NCI-H1092 treated with DMSO at 0.1 percent for 48 hours (cell line): ENCODE data around the gene ALDH4A1.
"Not testable (repeated sequence)": the region's sequence is repeated elsewhere in the genome, so short reads cannot be mapped to it uniquely, and the experiment has no call there.

Source experiments
- DNase-seq: peaks from one replicate; lab custom pipeline; 2025; lab: John Stamatoyannopoulos, UW

ALDH4A1 gene

DNA sequence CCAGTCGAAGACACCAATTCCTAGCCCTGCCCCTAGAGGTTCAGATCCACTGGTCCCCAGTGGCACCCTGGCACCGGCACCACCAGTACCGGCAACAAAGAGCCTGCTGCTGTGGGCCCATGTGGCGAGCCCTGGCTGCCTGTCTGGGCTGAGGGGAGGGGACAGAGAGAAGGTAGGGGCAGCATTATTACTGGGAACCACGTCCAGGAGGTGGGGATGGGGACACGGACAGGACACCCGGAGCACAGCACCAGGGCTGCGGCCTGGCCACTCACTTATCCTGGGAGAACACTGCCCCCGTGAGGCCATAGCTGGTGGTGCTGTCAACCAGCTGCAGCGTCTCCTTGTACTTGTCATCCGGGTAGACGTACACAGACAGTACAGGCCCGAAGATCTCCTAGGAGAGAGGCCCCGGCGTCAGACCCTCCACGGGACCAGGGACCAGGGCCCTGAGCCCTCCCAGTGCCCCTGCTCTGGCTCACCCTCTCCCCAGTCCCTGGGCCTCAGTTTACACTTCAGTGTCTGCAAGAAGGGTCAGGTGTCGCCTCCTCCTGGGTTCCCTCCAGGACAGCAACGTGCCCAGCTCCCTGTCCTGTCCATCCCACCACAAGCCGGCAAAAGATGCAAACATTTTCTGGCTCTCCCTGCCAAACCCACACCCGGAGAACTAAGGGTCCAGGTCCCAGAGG, 27.1 kb downstream of the ALDH4A1 start:
- peak; percentile 61 for DNase-seq

DNA sequence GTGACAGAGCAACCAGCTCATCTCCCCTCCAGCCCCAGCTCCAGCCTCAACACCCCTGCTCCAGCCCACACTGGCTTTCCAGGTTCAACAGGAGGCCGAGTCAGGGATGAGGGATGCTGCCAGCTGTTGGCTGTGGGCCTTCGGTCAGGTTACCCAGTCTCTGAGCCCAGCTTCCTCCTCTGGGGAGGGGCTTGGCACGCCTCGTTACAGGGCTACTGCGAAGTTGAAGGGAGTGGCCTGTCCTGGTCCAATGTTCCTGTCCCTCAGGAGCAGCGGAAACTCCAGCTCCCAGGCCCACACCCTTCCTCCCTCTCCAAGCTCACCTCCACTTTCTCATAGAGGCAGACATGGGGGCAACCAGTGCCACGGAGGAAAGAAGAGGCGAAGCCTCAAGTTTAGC, 27.8 kb downstream of the ALDH4A1 start:
- no peak for DNase-seq

DNA sequence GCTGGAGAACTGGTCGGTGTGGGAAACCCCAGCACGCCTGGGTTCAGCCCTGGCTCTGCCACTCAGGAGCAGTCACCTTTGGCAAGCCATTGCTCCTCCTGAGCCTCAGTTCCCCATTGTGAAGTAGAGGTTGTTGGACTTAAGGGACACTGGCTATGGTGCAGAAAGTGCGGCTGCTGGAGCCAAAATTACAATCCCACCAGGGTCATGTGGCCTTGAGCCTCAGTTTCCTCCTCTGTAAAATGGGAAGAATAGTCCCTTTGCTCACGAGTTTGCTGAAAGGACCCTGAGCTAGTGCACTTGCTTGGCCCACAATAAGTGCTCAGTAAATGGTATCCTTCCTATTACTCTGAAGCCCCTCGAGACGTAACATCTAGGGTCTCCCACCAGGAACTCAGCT, 28.3 kb downstream of the ALDH4A1 start:
- DNase-seq: no peak

DNA sequence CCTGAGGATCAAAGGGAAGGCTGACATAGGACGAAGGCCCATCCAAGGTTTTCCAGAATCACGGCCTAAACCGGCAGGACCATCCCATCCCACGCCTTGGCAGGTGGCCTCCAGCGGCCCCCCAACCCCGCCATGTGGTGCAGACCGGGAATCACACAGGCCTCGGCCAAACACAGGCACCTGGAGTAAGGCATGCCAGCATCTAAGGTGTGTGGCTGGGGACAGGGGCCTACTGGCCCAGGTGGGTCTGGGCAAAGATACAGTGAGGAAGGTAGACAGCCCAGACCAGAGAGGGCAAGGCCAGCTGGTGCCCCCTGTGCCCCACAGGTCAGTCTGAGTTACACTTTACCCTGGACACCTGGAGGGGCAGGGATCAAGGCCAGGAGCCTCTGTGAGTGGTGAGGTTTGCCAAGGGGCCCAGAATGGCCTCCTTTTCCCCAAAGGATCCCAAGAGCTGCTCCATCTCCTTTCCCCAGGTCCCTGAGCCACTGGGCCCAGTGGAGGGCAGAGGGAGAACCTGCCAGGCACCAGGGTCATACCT, 30.2 kb downstream of the ALDH4A1 start:
- DNase-seq: no peak

DNA sequence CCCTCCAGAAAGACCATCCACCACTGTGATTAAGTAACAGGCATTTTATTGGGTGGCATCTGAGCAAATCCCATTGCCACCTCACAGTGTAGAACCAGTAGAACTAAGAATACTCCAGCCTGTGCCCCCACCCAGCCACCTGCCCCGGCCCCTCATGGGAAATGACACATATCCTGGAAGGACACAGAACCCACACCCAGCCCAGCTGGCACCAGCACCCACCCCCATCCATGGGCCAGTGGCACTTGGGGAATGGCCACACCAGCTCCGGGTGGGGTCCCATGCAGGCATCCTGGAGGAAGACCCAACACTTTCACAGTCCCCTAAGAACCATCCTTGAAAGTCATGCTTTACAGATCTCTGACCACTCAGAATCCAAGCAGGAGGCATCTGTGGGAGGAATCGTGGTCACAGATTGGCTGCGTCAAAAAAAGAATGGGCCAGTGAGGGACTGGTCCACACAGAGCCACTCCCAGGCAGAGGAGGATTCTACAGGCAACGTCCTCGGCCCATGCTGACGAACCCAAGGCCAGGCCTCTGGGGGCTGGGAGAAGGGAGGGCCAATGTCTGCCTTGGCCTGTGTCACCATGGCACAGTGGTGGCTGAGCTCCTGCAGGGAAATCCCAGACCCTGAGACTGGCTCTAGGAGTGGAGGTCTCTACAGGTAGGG, 30.8 kb downstream of the ALDH4A1 start:
- DNase-seq: no peak

DNA sequence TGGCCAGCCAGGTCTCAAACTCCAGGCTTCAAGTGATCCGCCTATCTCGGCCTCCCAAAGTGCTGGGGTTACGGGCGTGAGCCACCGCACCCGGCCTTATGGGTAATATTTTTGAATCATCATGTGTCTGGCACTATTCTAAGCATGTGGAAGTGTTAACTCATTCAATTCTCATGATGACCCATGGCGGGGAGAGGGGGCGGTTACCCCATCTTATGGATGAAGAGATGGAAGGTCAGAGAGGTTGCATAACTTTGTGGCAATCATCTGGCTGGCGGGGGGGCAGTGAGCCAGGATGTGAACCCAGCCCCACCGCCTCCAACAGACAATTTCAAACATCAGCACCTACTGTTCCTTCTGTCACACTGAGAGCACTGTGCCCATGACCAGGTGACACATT, 31.4 kb downstream of the ALDH4A1 start:
- DNase-seq: no peak

DNA sequence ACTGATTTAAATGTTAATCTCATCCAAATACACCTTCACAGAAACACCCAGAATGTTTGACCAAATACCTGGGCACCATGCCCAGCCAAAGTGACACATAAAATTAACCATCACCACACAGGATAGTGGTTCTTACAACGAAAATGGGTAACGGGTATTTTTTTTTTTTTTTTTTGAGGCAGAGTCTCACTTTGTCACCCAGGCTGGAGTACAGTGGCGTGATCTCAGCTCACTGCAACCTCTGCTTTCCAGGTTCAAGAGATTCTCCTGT, 31.8 kb downstream of the ALDH4A1 start:
- DNase-seq: not testable (repeated sequence)

DNA sequence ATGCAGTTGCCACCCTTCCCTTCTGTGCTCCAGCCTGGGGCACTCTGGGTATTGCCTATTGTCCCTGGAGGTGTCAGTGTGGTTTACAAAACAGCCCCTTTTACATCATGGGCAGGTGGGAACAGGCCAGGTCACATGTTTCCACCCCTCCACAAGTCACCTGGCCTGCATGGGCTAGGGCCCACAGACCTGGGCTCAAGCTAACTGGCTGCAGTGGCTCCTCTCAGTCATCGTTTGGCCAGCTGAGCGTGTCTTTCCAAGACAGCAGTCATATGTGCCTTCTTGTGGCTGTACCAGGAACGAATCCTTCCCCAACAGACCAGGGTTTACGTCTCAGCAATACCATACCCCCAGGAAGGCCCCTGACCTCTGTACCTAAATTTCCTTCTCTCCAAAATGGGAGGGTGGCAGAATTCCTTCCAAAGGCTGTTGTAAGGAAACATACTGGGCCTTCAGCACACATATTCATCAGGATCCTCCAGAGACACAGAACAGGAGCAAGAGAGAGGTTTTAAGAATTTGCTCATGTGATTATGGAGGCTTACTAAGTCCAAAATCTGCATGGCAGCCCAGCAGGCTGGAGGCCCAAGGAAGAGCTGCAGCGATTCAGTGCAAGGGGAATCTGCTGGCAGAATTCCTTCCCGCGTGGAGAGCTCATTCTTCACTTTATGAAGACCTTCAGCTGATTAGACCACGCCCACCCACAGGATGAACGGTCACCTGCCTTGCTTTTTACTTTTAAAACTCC, 32.3 kb downstream of the ALDH4A1 start:
- DNase-seq: no peak

DNA sequence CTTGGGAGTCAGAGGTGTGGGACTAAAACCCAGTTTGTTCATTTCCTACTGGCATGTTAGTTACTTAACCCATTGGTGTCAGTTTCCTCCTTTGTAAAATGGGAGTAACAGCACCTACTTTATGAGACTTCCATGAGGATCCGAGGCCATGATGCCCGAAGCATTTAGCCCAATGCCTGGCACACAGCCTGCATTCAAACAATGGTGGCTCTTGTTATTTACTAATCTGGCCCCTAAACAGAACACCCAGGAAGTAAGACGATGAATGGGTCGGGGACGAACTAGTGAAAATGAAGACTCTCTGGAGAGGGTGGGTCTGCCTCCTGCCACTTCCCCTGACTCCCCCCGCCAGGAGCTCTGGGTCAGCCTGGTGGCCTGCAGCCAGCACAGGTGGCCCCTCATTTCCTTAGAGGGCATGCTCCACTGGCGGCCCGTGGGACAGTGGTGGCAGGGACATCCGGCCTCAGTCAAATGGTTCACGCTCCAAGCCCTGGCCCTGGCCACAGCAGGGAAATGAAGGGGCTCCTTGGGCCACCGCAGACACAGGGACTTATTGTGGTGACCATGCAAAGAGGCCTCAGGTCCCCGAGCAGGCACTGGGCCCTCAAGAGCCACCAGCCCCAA, 33.4 kb downstream of the ALDH4A1 start:
- DNase-seq: no peak

DNA sequence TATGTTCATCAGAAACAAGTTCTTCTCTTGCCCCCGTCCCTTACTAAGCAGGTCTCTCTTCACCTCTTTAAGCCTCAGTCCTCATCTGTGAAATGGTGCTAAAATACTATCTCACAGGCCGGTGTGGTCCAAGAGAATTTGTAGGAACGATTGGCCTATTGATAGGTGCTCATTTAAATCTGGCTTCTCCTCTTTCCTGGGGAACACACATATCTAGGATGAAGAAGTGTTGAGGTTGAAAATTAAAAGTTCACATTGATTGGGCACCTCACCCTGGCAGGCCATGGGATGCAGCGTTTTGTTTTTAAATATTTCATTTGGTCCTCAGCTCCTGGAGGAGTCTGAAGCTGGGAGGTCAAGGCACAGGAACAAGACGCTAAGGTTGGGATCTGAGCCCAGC, 34.0 kb downstream of the ALDH4A1 start:
- DNase-seq: no peak

DNA sequence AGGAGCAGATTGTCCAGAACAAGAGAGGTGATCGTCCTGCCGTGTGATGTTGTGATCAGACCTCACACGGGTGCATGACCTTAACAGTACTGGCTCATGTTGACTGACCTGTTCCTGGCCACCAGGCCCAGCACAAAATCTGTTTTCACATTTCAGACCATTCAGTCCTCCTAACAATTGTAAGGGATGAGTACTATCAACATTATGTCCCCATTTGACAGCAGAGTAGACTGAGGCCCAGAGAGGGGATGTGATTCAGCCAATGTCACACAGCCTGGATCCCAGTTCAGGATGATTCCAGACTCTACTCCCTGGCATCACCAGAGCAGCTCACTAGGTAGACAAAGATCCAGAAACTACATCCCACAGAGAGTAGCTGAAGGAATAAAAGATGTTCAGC, 35.5 kb downstream of the ALDH4A1 start:
- DNase-seq: no peak

DNA sequence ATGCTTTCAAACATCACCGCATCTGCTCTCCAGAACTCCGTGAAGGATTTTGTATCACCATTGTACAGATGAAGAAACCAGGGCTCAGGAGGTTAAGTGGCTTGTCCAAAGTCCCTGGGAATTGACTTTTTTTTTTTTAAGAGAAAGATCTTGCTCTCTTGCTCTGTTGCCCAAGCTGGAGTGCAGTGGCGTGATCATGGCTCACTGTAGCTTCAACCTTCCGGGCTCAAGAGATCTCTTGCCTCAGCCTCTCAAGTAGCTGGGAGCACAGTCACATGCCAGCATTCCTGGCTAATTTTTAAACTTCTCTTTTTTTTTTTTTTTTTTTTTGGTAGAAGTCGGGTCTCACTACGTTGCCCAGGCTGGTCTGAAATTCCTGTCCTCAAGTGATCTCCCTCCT, 36.0 kb downstream of the ALDH4A1 start:
- no peak for DNase-seq

DNA sequence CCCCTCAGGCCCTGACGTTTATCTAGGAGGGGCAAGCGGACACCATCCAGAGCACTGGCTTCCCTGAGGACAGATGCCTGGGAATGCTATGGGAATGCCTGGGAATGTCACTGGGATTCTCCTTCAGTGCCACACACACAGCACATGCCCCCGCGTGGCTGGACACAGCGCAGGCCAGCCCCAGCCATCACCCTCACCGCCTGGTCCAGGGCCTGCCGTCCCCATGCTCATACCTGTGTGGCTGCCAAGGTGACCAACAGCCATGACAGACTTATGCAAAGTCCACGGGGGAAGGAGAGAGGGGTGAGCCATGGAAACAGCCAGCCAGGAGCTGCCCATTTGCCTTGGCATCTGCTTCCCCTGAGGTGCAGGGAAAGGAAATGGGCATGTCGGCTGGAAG, 37.2 kb downstream of the ALDH4A1 start:
- DNase-seq: no peak

DNA sequence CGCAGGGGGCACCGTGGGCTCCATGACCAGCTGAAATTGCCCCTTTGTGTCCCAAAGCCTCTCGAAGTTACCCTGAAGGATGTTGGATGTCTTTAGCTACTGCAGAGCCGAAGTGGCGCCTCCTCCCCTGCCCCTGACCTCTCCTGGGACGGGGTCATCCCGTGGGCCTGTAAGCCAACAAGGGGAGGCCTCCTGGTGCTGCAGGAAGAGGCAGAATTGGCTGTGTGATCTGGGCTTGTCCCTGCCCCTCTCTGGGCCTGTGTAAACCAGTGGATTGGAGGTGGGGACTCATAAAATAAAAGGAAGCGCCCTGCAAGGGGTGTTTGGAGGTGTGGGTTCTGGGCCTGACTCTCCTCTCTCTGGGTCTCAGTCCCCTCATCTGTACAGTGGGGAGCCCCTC, 40.8 kb downstream of the ALDH4A1 start:
- DNase-seq: no peak

DNA sequence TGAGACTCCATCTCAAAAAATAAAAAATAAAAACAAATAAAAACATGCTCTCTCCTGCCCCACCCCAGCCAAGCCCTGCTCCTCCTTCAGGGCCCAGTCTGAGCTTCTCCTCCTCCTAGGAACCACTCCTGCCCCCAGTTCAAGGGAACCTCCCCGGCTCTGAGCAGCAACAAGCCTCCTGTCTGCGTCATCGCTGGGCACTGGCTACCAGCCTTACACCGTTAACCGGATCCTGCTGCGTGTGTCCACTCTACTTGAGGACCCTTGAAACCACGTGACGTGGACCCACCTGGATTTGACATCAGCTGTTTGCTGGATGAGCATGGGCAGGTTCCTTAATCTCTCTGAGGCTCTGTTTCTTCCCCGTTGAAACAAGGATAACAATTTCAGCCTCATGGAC, 41.3 kb downstream of the ALDH4A1 start:
- peak; percentile 40 for DNase-seq

DNA sequence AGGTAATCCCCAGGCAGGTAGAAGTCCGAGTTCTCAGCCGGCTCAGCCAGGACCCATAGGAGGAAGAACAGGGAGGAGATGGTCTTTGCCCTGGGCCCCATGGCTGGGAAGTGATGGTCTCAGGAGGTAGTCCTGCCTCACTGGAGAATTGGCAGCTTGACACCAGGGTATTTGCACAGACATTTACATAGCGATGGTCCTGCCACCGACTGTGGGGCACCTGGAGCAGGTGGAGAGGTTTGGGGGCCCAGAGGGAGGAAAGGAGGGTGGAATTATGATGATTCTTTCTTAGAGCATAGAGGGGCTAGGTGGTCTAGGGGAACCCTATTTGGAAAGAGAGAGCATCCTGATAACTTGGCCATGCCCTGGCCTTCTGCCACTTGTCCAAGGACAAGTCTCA, 42.8 kb downstream of the ALDH4A1 start, which contains the start of gene TAS1R2:
TAS1R2 (minus strand) TSS at position 101 of the 400 bp plus-strand sequence; CDS start at position 101, 0 bp downstream.
- no peak for DNase-seq

DNA sequence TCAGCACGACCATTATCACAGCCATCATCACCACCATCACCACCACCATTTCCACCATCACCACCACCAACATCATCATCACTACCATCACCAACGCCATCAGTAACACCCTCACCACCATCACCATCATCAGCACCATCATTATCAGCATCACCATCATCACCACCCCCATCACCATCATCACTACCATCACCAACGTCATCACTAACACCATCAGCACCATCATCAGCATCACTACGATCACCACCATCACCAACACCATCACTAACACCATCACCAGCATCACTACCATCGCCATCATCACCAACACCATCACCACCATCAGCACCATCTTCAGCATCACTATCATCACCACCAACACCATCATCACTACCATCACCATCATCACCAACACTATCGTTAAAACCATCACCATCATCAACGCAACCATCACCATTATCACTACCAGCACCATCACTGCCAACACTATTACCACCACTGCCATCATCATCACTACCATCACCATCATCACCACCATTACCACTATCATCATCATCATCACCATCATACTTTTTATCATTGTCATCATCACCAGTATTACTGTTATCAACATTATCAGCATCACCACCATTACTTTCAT, 44.2 kb downstream of the ALDH4A1 start:
- DNase-seq: no peak

DNA sequence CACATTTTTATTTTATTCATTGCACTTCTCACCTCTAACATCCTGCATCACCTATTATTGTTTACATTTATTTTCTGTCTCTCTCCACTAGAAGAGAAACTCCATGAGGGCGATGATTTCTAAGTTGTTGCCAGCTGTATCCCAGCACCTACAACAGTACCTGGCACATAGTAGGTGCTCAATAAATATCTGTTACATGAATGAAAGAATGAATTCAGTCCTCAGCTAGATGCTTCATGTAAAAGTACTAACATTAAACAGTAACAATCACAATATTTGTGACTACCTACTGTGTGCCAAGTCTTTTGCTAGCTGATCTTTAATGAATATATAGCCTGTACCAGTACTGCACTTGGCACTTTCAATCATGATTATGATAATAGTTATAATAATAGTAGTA, 45.9 kb downstream of the ALDH4A1 start:
- no peak for DNase-seq

DNA sequence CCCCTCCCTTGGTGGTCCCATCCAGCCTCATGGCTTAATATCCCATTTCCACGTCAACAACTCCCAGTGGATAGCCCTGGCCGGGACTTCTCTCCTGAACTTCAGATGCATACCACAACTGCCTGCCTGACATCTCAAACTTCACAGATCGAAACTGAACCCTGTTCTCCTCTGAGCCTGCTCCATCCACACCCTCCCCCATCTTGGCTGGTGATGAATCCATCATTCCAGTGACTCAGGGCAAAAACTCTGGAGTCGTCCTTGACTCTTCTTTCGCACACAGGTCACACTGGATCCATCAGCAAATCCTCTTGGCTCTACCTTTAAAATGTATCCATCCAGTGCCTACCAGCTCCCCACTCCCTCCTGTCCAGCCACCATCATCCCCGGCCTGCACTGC, 46.8 kb downstream of the ALDH4A1 start:
- no peak for DNase-seq

DNA sequence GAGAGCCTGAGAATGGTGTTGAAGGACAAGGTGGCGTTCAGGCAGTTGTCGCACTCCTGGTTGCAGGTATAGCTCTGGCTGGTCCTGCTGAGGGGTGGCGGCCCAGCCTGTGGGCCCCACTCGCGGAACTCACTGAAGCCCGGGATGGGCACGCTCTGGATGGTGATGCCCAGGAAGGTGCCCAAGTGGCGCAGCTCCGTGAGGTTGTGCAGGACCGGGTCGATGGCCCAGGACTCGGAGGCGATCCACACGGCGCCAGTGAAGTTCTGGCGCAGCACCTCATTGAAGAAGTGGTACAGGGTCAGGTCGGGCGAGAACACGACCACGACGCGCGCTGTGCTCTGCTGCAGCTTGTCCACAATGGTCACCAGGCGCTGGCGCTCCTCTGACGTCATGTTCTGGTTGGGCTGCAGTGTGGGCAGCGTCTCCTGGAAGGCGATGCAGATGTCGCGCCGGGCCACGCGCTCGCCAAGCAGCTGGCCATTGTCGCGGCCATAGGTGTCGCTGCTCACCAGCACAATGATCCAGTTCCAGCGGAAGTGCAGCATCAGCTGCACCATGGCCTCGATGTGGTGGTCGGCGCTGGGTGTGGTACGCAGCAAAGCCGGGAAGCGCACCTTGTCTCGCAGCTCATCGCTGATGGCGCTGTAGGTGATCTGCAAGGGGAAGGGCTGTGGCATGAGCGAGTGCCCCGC, 47.9 kb downstream of the ALDH4A1 start:
- no peak for DNase-seq

DNA sequence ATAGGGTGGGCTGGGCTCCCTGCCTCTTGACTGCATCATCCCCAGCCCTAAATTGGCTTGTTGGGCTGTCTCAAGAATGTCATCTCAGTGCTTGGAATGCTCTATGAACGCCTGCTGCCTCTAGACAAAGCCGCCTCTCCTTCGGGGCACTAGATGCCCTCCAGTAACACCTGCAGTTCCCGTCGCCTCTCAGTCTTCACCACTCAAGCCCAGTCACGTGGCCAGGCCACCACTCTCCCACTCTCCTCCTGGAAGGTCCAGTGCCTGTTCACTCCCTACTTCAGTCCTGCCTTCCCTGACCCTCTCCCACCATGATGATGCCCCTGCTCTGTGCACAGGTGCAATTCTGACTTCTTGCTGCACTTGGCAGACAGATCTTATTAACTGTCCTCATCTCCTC, 49.9 kb downstream of the ALDH4A1 start:
- DNase-seq: no peak

DNA sequence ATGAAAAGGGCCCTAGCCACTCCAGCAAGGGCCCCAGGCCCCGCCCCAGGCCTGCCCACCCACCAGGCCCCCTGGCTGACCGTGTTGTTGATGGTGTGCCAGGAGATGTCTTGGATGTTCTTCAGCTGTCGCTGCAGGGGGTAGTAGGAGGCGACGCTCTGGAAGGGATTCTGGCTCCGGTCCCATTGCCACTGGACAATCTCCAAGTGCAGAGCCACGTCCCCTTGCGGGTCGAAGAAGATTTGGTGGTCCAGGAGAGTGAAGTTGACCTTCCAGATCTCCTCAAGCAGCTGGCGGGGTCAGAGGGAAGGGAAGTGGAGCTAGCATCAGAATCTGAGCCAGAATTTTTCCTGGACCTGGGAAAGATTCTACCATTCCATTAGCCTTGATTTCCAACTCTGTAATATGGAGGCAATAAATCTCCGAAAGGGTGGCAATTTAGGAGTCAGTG, 53.1 kb downstream of the ALDH4A1 start:
- peak; percentile 23 for DNase-seq
